GM21360 (cell line): Measurements from ENCODE around the gene SETBP1.

ENCODE experiments used
- ATAC-seq: cut with Tn5 transposase; IDR thresholded peaks from one replicate; pipeline ENCODE4 v1.9.1; 2021; ENCODE audit warnings: mild to moderate bottlenecking, moderate library complexity; ENCODE audit not compliant: unreplicated experiment

Gene SETBP1

DNA sequence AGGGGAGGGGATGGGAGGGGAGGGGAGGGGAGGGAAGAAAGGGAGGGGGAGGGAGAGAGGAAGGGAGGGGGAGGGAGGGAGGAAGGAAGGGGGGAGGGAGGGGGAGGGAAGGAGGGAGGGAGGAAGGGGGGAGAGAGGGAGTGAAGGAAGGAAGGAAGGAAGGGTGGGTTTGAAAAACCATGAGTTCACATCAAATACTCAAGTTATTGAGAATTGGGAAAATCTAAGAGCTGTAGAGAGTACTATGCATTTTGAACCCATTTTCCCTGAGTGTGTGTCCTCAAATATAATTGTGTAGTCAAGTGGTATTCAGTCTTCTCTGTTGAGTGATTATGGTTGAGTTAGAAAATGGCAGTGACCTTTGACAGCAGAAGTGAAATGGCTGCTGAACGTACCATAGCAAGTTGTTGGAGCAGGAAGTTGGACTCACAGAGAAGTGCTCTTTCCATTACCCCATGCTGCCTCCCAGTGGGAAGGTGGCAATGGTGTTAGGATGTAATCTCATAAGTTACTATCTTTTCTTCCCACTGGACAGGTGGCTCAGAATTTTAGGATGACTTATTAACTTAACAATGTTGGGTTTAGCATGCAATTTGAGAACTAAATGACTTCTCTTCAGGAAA, 214.6 kb downstream of the SETBP1 start:
- no peak for ATAC-seq

GRCh38 chr18:44896846-44897245, 216.2 kb downstream of the SETBP1 start:
- ATAC-seq = no peak

- no peak for ATAC-seq
Measured at GRCh38 chr18:44897411-44897810, 216.7 kb downstream of the SETBP1 start.

DNA sequence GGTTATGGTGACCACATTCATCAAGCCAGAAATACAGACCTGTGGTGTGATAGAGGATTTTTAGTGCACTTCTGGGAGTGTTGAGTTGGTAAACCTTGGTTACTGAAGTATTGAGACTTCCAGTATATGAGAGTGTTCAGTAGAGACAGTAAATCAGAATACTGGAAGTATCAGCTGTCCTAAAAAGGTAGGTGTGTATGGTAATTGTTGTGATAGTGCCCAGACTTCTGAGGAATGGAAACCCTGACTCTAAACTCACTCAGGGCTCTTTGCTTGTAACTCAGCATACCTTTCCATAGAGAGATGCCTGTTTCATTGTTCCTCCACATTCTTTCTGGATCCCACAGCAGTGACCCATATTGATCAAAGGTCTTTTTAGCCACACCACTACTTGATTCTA, 217.1 kb downstream of the SETBP1 start:
- ATAC-seq = no peak

DNA sequence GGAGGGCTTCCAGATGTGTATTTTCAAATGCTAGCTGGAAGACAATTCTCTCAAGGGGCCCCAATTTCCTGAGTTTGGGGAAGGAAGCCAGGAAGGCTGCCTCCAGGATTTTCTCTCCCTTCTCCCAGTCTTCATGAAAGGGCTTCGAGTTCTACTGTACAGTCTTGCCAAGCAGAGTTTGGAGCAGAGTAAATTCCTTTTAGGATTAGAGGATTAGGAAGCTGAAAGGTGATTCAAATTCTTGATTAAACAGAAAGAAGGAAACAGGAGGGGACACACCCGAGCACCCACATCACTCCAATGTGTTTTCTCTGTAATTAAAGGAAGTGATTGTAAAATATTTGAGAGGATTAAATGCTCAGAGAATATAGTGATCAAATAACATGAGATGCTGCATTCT, 217.8 kb downstream of the SETBP1 start:
- no peak for ATAC-seq

- no peak for ATAC-seq
Measured at GRCh38 chr18:44899832-44900231, 219.1 kb downstream of the SETBP1 start.

GRCh38 chr18:44900627-44901026, 219.9 kb downstream of the SETBP1 start:
- ATAC-seq = no peak

DNA sequence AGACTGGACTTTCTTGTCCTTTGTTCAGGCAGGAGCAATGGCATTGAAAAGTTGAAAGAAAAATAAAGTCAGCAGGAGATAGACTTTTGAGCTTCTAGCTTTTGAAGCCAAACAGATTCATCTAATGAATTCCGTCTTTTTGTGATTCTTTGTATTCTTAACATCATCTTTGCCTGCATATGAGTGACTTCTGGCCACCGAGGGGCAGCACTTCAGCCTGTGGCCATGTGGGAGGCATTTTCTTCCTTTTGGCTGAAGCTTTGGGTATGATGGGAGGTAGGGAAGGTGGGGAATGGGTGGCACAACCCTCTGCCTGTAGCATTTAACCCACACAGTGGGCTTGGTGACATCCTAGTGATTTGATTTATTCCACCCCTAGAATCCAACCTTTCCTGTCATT, 220.6 kb downstream of the SETBP1 start:
- ATAC-seq = no peak

DNA sequence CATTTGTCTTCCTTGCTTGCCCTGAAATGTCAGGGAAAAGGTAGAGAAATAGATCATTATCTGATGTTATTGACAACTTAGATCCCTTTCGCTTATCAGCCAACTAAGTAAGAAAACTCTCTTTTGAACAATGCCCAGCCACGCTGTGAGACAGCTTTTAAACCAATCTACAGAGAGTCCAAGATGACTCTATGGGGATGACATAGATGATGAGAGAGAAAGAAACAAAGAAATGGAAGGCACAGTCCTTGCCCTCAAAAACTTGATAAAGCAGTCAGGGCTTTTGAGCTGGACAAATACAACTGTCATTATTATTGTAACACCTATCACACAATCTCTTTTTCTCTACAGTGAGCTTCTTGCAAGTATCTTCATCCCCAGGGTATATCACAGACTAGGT, 222.6 kb downstream of the SETBP1 start:
- no peak for ATAC-seq

DNA sequence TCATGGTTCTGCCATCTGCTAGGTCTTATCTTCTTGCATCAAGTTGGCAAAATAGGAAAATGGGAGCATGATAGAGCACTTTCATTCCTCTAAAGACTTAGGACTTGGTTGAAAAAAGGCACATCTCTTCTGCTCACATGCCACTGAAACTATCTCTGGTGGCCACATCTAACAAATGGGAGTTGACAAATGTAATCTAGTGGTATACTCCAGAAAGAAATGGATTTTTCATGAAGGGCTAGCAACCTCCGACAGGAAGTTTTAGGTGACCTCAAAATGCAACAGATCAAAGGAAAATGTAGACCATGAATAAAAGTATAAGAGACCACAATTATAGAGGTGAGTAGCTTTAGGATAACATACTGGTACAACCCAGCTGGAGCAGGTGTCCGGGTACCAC, 224.1 kb downstream of the SETBP1 start:
- ATAC-seq = no peak

DNA sequence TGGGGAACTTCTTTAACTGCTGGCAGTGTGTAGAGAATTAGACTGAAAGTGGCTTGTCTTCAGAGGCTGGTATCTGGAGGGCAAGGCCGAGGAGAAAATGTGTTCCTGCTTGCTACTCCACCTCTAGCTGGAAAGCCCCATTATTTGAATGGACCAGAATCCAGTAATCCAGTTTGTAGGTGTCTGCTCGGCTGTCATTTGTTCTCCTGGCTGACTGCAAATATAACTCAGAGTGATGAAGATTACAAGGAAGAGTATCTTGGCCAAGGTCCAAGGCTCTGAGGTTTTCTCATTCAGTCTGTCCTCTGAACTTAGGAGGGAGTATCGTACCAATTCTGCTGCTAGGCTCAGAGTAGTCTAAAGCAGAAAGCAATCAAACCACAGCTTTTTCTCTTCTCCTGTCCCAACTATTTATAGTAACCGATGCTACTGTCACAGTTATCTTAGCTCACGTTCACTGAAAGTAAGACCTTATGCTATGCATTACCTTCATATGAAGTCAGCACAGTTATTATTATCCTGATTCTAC, 228.6 kb downstream of the SETBP1 start:
- peak; percentile 88 for ATAC-seq

DNA sequence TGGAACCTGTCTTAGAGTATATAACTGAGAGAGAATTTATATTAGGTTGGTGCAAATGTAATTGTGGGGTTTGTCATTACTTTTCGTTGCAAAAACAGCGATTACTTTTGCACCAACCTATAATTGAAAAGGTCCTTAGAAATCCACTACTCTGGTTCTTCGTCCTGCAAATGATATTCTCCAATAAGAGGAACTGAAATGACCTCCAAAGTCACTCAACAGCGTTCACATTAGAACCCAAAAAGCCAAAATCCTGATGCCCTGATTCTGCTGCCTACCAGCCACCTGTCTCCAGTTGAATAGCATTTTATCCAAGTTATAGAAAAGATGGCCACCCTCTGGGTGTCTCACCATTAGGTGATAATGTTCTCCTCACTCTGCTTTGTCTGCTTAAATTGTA, 230.6 kb downstream of the SETBP1 start:
- no peak for ATAC-seq

DNA sequence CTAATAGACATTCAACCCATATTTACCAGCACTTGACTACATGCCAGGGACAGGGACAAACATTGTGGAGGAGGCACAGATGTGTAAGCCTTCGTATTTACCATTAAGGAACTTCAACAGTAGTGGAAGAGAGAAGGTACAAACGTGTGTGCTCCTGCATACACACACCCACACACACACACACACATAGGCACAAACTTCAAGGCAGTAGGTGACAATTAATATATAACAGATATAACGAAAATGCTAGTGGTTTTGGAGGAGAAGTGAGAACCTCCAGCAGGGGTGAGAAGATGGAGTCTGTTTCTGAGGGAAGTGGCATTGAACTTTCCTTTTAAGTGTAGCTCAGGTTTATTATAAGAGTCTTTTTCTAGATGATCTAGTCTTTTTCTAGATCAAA, 231.1 kb downstream of the SETBP1 start:
- ATAC-seq = no peak

- ATAC-seq = no peak
Measured at GRCh38 chr18:44912740-44913478, 232.2 kb downstream of the SETBP1 start.

- no peak for ATAC-seq
Measured at GRCh38 chr18:44914028-44914427, 233.3 kb downstream of the SETBP1 start.

DNA sequence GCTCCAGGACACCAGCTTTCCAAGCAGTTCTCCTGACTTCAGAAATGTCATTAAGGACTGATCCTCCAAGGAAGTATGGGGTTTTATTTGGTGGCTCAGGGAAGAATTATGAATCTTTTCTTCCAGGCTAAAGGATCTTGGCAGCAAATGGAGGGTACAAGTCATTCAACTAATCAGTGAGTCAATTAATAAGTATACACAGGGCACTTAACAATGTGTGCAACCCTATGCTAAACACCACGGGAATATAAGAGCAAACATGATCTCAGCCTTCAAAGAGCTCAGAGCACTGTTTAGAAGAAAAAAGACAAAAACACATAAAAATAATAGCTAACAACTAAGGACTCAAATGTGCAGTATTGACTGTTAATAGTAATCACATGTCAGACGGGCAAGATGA, 234.5 kb downstream of the SETBP1 start:
- no peak for ATAC-seq

GRCh38 chr18:44915661-44916060, 235.0 kb downstream of the SETBP1 start:
- ATAC-seq = no peak

DNA sequence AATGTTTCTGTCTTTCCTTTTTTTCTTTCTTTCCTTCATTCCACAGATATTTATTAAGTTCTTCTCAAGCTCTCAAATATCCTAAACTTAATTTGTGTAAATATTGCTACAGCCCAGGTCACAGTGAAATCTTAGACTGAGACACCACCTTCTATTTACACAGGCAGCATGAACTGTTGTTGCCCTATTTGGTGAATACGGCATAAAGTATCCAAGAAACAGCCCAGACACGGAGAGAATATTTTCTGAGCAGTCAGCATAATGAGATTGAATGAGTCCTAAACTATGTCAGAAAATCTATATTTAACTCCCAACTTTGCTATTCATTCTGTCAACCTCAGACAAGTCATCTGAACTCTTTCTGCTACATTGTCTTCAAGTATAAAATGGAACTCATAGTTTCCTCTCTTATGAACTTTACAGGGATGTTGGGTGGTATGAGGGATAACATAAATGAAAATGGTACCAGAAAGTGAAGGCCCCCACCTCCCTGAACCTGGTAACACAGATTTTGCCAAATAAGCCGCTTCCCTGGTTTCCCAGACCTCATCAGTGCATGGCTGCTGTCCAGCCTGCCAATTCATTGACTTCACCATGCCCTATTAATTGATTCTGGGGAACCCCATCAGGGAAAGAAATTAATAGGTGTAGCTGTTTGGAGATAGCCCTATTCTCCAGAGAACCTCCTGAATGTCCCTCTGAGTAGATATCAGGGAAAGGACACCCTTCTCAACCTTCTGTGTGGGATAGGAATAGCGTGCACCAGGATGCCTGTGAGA, 235.9 kb downstream of the SETBP1 start:
- ATAC-seq = no peak

GRCh38 chr18:44917216-44918141, 236.8 kb downstream of the SETBP1 start:
- no peak for ATAC-seq

DNA sequence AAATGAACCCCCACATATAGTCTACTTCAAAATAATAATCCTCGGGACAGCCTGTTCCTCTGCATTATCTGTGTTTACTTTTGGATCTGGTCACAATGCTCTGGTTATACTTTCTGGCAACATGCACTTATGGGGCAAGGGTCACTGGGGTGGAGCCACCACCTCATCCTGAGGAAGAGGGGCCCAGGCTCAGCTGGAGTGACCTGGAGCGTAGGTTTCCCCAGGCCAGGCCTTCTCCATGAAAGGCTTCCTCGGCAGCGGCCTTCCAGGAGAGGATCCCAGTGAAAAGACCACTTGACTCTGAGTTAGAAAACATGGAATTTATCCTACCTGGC, 237.4 kb downstream of the SETBP1 start:
- no peak for ATAC-seq

- no peak for ATAC-seq
Measured at GRCh38 chr18:44920441-44920840, 239.8 kb downstream of the SETBP1 start.
